ENCODE results near the gene HDLBP. TPM values are rescaled to one million over a fixed set of nuclear protein-coding genes. Genes with fewer than 3 reads are reported as not detected.

The HDLBP gene
- total RNA-seq, 1 donor: 121 TPM

GRCh38 chr2:241179899-241180298 lies 135.6 kb downstream of the HDLBP start:
- no peaks in the 10 kb centered on the region for H3K9me3 ChIP-seq (ENCODE audit: low read depth, low read length)
- no peak overlapping the region for H3K4me3 ChIP-seq (ENCODE audit: low read length)
- no peaks in the 10 kb centered on the region for H3K4me1 ChIP-seq (ENCODE audit: insufficient read depth, low read length)
- H3K27me3 ChIP-seq (ENCODE audit: insufficient read depth, low read length): no peaks in the 10 kb centered on the region

GRCh38 chr2:241178961-241179360 lies 136.5 kb downstream of the HDLBP start:
- H3K9me3 ChIP-seq (ENCODE audit: low read depth, low read length): no peaks in the 10 kb centered on the region
- no peaks in the 10 kb centered on the region for H3K27me3 ChIP-seq (ENCODE audit: insufficient read depth, low read length)
- no peaks in the 10 kb centered on the region for H3K4me1 ChIP-seq (ENCODE audit: insufficient read depth, low read length)
- H3K4me3 ChIP-seq (ENCODE audit: low read length): no peak overlapping the region

DNA sequence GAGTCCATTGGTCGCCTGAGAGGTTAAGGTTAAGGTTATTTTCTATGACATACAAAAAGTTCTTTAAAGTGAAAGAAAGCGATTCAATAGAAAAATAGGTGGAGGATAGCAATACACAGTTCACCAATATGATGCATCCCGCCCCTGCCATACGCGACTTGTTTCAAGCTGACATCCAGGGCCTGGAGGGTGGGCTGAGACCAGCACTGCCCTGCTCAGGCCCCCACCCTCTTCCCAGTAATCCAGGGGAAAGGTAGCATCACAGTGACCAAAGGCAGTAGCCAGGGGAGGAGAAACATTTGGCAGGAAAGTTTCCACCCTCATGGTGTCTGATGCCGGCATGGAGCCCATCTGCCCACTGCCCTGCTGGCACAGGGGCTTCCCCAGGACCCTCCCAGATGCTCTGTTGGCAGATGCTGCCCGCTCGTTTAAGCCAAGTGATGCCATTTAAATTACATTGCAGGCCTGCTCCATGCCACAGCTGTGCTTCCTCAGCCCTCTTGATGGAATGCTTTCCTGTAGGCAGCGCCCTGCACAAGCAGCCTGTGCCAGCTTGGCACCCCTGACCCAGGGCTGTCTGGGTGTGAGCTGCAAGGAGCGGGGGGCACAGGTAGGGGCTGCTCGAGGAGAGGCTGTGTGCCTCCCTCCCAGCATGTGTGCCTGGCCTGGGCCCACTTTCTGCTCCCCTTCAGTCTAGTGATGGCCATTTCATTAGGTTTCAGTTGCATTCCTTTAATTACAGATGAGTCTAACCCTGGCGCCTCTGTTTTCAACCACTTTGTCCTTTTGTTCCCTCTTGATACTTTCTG lies 137.7 kb downstream of the HDLBP start:
- H3K27me3 ChIP-seq (ENCODE audit: insufficient read depth, low read length): no peaks in the 10 kb centered on the region
- no peaks in the 10 kb centered on the region for H3K9me3 ChIP-seq (ENCODE audit: low read depth, low read length)
- no peak overlapping the region for H3K4me3 ChIP-seq (ENCODE audit: low read length)
- no peaks in the 10 kb centered on the region for H3K4me1 ChIP-seq (ENCODE audit: insufficient read depth, low read length)

Other genes starting within 250 kb of the HDLBP start
- 103 TPM for gene MTERF4, start 213.4 kb downstream of the HDLBP start, total RNA-seq
- 101 TPM for gene PASK, start 166.2 kb downstream of the HDLBP start, total RNA-seq
- gene PPP1R7, start 165.2 kb downstream of the HDLBP start, total RNA-seq: 27.2 TPM
- gene ANO7, start 127.0 kb downstream of the HDLBP start, total RNA-seq: 0.10 TPM
- 218 TPM for gene SEPTIN2, start 253 bp upstream of the HDLBP start, total RNA-seq
- 27.6 TPM for gene FARP2, start 40.6 kb upstream of the HDLBP start, total RNA-seq
- gene STK25, start 192.9 kb upstream of the HDLBP start, total RNA-seq: 59.9 TPM
- 0.52 TPM for gene BOK, start 243.1 kb upstream of the HDLBP start, total RNA-seq